GM12872 (cell line): ENCODE data around the gene SHISA9.

ENCODE experiments used
- CTCF ChIP-seq: IDR thresholded peaks from 3 replicates; pipeline ENCODE4 v1.5.1; 2011; ENCODE audit warnings: low read depth, mild to moderate bottlenecking, low read length, moderate library complexity; ENCODE audit not compliant: insufficient read depth

The SHISA9 gene

GRCh38 chr16:13104772-13105171 is 203.4 kb downstream of the SHISA9 start:
- no peak for TF ChIP-seq CTCF

GRCh38 chr16:13105427-13105826 is 204.0 kb downstream of the SHISA9 start:
- no peak for TF ChIP-seq CTCF

- TF ChIP-seq CTCF: no peak
Observed at GRCh38 chr16:13106464-13106863, 205.1 kb downstream of the SHISA9 start.

GRCh38 chr16:13108126-13108525 is 206.7 kb downstream of the SHISA9 start:
- no peak for TF ChIP-seq CTCF

GRCh38 chr16:13109171-13109570 is 207.8 kb downstream of the SHISA9 start:
- no peak for TF ChIP-seq CTCF

GRCh38 chr16:13110124-13110796 is 208.9 kb downstream of the SHISA9 start:
- TF ChIP-seq CTCF: no peak

- TF ChIP-seq CTCF: no peak
Observed at GRCh38 chr16:13111747-13112146, 210.3 kb downstream of the SHISA9 start.
